Measurements from ENCODE around the gene SMIM14.

DNA sequence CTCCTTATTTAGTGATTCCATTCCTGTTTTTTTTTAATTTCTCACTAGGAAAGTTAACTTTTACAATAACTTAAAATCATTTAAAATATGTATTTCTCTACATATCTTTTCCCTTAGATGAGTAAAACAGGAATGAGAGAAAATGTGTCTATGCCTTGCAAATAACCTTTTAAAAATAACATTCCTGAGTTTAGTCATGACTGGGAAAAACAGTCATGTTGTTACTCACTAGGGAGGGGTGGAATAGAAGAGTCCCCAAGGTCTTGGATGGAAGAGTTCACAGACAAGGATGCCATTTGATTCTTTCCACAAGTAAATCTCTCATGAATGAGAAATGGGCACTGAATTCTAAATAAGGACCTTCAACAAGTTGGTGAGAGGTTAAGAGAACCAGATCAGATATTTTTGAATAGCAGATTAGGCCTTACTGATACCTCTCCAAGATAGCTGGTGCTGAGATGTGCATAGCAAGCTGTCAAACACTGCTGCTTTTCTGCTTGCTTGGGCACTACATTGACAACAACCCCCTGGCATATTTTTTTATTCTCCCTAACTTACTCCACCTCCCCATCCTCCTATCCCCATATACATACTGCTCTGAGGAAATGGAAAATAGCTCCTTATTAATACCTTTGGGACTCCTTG, 136.5 kb downstream of the SMIM14 start:
- no peak for TF ChIP-seq POLR2A (IDR thresholded peaks at IDR 0.05)
- TF ChIP-seq, protein P1, sequence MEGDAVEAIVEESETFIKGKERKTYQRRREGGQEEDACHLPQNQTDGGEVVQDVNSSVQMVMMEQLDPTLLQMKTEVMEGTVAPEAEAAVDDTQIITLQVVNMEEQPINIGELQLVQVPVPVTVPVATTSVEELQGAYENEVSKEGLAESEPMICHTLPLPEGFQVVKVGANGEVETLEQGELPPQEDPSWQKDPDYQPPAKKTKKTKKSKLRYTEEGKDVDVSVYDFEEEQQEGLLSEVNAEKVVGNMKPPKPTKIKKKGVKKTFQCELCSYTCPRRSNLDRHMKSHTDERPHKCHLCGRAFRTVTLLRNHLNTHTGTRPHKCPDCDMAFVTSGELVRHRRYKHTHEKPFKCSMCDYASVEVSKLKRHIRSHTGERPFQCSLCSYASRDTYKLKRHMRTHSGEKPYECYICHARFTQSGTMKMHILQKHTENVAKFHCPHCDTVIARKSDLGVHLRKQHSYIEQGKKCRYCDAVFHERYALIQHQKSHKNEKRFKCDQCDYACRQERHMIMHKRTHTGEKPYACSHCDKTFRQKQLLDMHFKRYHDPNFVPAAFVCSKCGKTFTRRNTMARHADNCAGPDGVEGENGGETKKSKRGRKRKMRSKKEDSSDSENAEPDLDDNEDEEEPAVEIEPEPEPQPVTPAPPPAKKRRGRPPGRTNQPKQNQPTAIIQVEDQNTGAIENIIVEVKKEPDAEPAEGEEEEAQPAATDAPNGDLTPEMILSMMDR (IDR thresholded peaks at IDR 0.05) = no peak
